ENCODE measurements around the gene EVI5. TPM values are rescaled to one million over a fixed set of nuclear protein-coding genes. Genes with fewer than 3 reads are reported as not detected.

EVI5 gene
- total RNA-seq, 4 donors from 2014 or later: 48.7 to 70.7 (median 50.8) TPM

GRCh38 chr1:92575123-92575522 lies 209.8 kb downstream of the EVI5 start:
- no peaks in the 10 kb centered on the region for H3K27me3 ChIP-seq
- no peaks in the 10 kb centered on the region for H3K4me1 ChIP-seq
- DNase-seq (ENCODE audit: low spot score in 2 of 2): no peak
- no peaks in the 10 kb centered on the region for H3K9me3 ChIP-seq
- no peak overlapping the region for H3K4me3 ChIP-seq
- H3K36me3 ChIP-seq: peaks cover 0 to 7% (median 0%) of the 10 kb centered on the region in 3 donors
- no peak overlapping the region for H3K27ac ChIP-seq
- no peak for TF ChIP-seq POLR2A (IDR thresholded peaks at IDR 0.05)
- TF ChIP-seq, protein P1, sequence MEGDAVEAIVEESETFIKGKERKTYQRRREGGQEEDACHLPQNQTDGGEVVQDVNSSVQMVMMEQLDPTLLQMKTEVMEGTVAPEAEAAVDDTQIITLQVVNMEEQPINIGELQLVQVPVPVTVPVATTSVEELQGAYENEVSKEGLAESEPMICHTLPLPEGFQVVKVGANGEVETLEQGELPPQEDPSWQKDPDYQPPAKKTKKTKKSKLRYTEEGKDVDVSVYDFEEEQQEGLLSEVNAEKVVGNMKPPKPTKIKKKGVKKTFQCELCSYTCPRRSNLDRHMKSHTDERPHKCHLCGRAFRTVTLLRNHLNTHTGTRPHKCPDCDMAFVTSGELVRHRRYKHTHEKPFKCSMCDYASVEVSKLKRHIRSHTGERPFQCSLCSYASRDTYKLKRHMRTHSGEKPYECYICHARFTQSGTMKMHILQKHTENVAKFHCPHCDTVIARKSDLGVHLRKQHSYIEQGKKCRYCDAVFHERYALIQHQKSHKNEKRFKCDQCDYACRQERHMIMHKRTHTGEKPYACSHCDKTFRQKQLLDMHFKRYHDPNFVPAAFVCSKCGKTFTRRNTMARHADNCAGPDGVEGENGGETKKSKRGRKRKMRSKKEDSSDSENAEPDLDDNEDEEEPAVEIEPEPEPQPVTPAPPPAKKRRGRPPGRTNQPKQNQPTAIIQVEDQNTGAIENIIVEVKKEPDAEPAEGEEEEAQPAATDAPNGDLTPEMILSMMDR (IDR thresholded peaks at IDR 0.05): no peak
- TF ChIP-seq EP300 (IDR thresholded peaks at IDR 0.05): no peak
- 83 to 88% methylated on average over 3 of the region's 3 CpGs for WGBS, 2 donors

GRCh38 chr1:92572520-92572919 lies 212.4 kb downstream of the EVI5 start:
- TF ChIP-seq POLR2A (IDR thresholded peaks at IDR 0.05) (no peak), EP300 (IDR thresholded peaks at IDR 0.05) (no peak)
- TF ChIP-seq, protein P1 (IDR thresholded peaks at IDR 0.05): no peak
- Histone ChIP-seq H3K36me3 (peaks cover 0 to 13% (median 0%) of the 10 kb centered on the region in 3 donors), H3K4me1 (no peaks in the 10 kb centered on the region), H3K27ac (no peak overlapping the region), H3K9me3 (no peaks in the 10 kb centered on the region), H3K27me3 (no peaks in the 10 kb centered on the region), H3K4me3 (no peak overlapping the region)
- no peak for DNase-seq (ENCODE audit: low spot score in 2 of 2)
- WGBS, 2 donors: 44 to 50% methylated on average over 2 of the region's 2 CpGs

- Histone ChIP-seq H3K4me1 (no peaks in the 10 kb centered on the region), H3K36me3 (peaks cover 0 to 8% (median 0%) of the 10 kb centered on the region in 3 donors), H3K27me3 (no peaks in the 10 kb centered on the region), H3K27ac (no peak overlapping the region), H3K9me3 (no peaks in the 10 kb centered on the region), H3K4me3 (no peak overlapping the region)
- TF ChIP-seq, protein P1 (IDR thresholded peaks at IDR 0.05): no peak
- TF ChIP-seq EP300 (IDR thresholded peaks at IDR 0.05): no peak
- 91 to 98% methylated on average over 2 of the region's 2 CpGs for WGBS, 2 donors
- DNase-seq (ENCODE audit: low spot score in 2 of 2): no peak
Observed at GRCh38 chr1:92571578-92571977, 213.3 kb downstream of the EVI5 start.

- no peak for DNase-seq (ENCODE audit: low spot score in 2 of 2)
- no peaks in the 10 kb centered on the region for H3K27me3 ChIP-seq
- H3K27ac ChIP-seq: no peak overlapping the region
- TF ChIP-seq EP300 (IDR thresholded peaks at IDR 0.05): no peak
- TF ChIP-seq, protein P1 (IDR thresholded peaks at IDR 0.05): no peak
- WGBS, 2 donors: 100% methylated on average over 1 of the region's 1 CpG
- peaks cover 0 to 8% (median 0%) of the 10 kb centered on the region in 3 donors for H3K36me3 ChIP-seq
- H3K9me3 ChIP-seq: no peaks in the 10 kb centered on the region
- no peaks in the 10 kb centered on the region for H3K4me1 ChIP-seq
- H3K4me3 ChIP-seq: no peak overlapping the region
Observed at GRCh38 chr1:92567211-92567868, 217.6 kb downstream of the EVI5 start.

DNA sequence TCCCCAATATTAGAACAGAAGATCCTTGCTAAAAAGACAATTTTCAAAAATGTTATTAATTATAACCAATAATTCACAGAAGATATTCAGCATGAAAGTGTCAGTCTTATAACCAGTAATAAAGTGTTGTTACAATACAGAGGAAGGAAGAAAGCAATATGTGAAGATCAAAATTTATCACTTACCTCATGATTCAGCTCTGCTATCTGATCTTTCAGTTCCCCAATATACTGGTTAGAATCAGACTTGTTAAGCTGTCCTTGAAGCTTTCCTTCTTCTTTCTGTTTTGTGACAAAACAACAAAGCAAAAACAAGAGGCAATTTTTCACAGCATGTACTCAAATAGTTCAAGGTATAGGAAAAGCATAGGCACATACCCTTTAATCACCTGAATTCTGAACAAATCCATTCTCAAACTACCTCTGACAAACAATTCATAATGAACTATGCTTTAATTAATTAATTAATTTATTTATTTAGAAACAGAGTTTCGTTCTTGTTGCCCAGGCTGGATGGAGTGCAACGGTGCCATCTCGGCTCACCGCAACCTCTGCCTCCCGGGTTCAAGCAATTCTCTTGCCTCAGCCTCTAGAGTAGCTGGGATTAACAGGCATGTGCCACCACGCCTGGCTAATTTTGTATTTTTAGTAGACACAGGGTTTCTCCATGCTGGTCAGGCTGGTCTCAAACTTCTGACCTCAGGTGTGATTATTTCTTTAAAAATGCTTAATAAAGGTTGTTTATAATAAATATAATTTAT lies 221.3 kb downstream of the EVI5 start:
- H3K4me1 ChIP-seq: no peaks in the 10 kb centered on the region
- H3K36me3 ChIP-seq: peaks cover 0 to 17% (median 0%) of the 10 kb centered on the region in 3 donors
- no peaks in the 10 kb centered on the region for H3K27me3 ChIP-seq
- WGBS, 2 donors: 94 to 97% methylated on average over 6 of the region's 6 CpGs
- TF ChIP-seq, protein P1 (IDR thresholded peaks at IDR 0.05): no peak
- no peak overlapping the region for H3K27ac ChIP-seq
- H3K9me3 ChIP-seq: no peaks in the 10 kb centered on the region
- no peak overlapping the region for H3K4me3 ChIP-seq
- DNase-seq (ENCODE audit: low spot score in 2 of 2): no peak

Data from tibial nerve (tissue), 4 donors.